Right atrium auricular region (tissue), 2 donors: Measurements from ENCODE around the gene NPPB. TPM values are rescaled to one million over a fixed set of nuclear protein-coding genes. Genes with fewer than 3 reads are reported as not detected.
"Not testable (repeated sequence)": the region's sequence is repeated elsewhere in the genome, so short reads cannot be mapped to it uniquely, and the experiment has no call there.

ENCODE experiments used
- DNase-seq: peaks from one replicate; pipeline ENCODE4 v3.0.0-alpha.2; 2019; ENCODE audit warnings: low spot score
- H3K27ac ChIP-seq, 2 donors: fragments of 200-600 bp; sonication (generic); 1 replicate in 1 of 2; 2 replicates in 1 of 2; pipeline ENCODE4 v1.5.1; 2016 to 2019
- H3K27me3 ChIP-seq, 2 donors: fragments of 200-600 bp; sonication (generic); one replicate each; pipeline versions ENCODE4 v1.5.1 to v1.6.0; 2017 to 2019
- H3K36me3 ChIP-seq: fragments of 200-600 bp; sonication (generic); one replicate; pipeline ENCODE4 v1.5.1; 2016
- H3K4me1 ChIP-seq, 2 donors: fragments of 200-600 bp; sonication (generic); one replicate each; pipeline versions ENCODE4 v1.5.1 to v1.6.0; 2017 to 2019
- H3K4me3 ChIP-seq, 2 donors: fragments of 200-600 bp; sonication (generic); 1 replicate in 1 of 2; 2 replicates in 1 of 2; pipeline ENCODE4 v1.5.1; 2017 to 2019; ENCODE audit warnings: mild to moderate bottlenecking in 1 of 2, moderate library complexity in 1 of 2
- H3K9me3 ChIP-seq, 2 donors: fragments of 200-600 bp; sonication (generic); one replicate each; pipeline ENCODE4 v1.5.1; 2019
- total RNA-seq, 2 donors: library from RNA; depleted of rRNA; stranded (reverse); fragments of >200 nt; gene quantifications; one replicate each; pipeline ENCODE4 v1.1.0, GENCODE V29; 2016
- TF ChIP-seq, protein P1 (sequence below), 2 donors: fragments of 200-600 bp; sonication (generic); IDR thresholded peaks; one replicate each; pipeline ENCODE4 v1.5.1; 2019; ENCODE audit warnings: antibody characterized with exemption in 2 of 2

NPPB gene
- total RNA-seq = over 10,000 TPM in 1 of 2 donors, 1,000 to 10,000 TPM in 1; 1,081 to 10,488 TPM

DNA sequence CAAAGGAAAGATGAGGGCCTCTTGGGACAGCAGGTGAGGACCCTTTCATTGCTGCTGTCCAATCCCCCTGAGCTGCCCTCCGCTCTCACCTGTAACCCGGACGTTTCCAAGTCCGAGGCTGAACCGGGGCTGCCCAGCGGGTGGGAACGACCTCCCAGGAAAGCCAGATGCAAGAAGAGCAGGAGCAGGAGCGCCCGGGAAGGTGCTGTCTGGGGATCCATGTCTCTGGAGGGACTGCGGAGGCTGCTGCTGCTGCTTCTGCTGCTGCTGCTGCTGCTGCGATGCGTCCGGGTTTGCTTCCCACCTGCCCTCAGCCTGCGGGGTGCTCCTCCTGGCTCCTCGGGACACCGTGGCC lies at the start of gene NPPB:
NPPB (minus strand) TSS at position 333 of the 355 bp plus-strand sequence; CDS start at position 221, 112 bp downstream.
- Histone ChIP-seq H3K4me1 (peaks cover 0 to 8% of the 10 kb centered on the region in 2 donors), H3K4me3 (peak within 1 kb of the TSS; percentile 38 to 45), H3K9me3 (no peaks in the 10 kb centered on the region), H3K27me3 (peaks cover 0 to 4% of the 10 kb centered on the region in 2 donors), H3K27ac (peak within 1 kb of the TSS; percentile 72 to 94), H3K36me3 (peaks cover 19% of the 10 kb centered on the region)
- DNase-seq = no peak
- TF ChIP-seq, protein P1, sequence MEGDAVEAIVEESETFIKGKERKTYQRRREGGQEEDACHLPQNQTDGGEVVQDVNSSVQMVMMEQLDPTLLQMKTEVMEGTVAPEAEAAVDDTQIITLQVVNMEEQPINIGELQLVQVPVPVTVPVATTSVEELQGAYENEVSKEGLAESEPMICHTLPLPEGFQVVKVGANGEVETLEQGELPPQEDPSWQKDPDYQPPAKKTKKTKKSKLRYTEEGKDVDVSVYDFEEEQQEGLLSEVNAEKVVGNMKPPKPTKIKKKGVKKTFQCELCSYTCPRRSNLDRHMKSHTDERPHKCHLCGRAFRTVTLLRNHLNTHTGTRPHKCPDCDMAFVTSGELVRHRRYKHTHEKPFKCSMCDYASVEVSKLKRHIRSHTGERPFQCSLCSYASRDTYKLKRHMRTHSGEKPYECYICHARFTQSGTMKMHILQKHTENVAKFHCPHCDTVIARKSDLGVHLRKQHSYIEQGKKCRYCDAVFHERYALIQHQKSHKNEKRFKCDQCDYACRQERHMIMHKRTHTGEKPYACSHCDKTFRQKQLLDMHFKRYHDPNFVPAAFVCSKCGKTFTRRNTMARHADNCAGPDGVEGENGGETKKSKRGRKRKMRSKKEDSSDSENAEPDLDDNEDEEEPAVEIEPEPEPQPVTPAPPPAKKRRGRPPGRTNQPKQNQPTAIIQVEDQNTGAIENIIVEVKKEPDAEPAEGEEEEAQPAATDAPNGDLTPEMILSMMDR (IDR thresholded peaks at IDR 0.05) = no peak

DNA sequence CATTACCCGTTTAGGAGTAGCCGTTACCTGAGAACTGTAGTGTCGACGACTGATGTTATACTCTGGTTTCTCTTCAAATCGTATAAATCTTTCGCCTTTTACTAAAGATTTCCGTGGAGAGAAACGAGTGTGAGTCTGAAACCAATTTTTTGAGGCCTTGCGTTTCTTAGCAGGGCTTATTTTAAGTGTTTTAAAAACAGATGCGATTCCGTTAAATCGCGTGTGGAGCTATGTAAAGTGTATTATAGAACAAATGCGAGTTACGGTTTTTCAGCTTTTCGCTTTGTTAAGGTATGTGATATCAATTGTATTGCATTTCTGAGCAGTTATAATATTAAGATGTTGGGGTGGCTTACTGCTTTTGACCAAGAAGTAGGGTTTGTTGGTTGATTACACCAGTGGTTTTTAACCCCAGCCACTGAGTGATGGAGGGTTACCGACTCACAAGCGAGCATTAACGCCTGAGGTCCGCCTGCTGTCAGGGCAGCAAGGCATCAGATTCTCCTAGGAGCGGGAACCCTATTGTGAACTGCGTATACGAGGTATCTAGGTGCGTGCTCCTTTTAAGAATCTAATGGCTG lies 49.4 kb upstream of the NPPB start:
- H3K27ac ChIP-seq = peak overlapping the region; percentile 90 to 98
- H3K36me3 ChIP-seq = no peaks in the 10 kb centered on the region
- TF ChIP-seq, protein P1 (IDR thresholded peaks at IDR 0.05) = no peak
- H3K27me3 ChIP-seq = no peaks in the 10 kb centered on the region
- H3K4me1 ChIP-seq = no peaks in the 10 kb centered on the region
- no peaks in the 10 kb centered on the region for H3K9me3 ChIP-seq
- peak overlapping the region; percentile 42 to 71 for H3K4me3 ChIP-seq
- DNase-seq = no peak

DNA sequence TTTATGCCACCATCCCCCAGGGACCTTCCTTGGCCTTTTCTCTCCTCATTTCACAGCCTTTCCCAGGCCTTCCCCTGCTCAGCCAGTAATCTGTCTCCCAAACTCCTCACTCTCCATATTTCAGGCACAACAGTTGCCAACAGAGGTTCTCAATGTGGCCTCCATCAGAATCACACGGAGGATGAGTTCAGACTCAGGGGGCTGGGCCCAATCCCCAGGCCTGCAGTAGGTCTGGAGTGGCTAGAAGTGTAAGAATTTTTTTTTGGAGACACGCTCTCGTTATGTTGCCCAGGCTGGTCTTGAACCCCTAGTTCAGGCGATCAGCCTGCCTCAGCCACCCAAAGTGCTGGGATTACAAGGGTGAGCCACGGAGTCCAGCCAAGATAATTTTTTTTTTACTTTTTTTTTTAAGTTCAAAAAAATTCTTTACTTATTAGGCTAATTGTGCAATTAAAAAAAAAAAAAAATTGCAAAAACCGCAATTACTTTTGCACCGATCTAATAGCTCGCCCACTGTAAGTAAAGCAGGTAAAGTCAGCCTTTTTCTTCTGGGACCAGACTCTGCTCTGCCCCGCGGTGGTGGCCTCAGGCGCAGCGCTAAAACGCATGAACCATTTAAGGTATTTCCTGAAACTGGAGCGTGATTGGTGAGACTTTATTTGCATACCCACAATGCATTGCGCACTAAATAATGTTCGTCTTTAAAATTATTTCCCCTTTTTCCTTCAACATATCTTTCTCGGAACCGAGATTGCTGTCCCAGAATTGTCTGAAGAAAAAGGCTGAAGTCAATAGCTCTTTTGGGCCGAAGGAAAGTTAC lies 48.7 kb upstream of the NPPB start:
- TF ChIP-seq, protein P1 (IDR thresholded peaks at IDR 0.05) = peak; percentile 91 to 93
- Histone ChIP-seq H3K36me3 (no peaks in the 10 kb centered on the region), H3K4me3 (no peak overlapping the region), H3K9me3 (no peaks in the 10 kb centered on the region), H3K27ac (peak overlapping the region; percentile 90 to 98), H3K4me1 (no peaks in the 10 kb centered on the region), H3K27me3 (no peaks in the 10 kb centered on the region)
- peak; percentile 97 for DNase-seq

DNA sequence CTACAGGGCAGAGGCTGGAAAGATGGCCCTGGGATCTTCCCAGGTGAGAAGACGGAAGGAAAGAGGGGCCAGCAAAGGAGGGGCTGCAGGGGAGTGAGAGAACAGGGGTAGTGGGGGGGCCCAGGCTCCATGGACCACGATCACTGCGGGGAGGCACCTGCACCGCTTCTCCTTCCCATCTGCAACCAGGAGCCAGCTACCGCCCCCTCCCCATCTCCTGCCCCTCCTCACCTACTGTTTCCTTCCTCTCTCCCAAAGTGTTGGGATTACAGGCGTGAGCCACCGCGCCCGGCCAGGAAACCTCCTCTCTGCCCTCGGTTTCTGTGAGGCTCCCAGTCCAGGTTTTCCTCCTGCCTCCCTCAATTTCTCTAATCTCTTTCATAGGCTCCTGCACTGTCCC lies 48.1 kb upstream of the NPPB start:
- TF ChIP-seq, protein P1 (IDR thresholded peaks at IDR 0.05) = no peak
- H3K27ac ChIP-seq = no peak overlapping the region

DNA sequence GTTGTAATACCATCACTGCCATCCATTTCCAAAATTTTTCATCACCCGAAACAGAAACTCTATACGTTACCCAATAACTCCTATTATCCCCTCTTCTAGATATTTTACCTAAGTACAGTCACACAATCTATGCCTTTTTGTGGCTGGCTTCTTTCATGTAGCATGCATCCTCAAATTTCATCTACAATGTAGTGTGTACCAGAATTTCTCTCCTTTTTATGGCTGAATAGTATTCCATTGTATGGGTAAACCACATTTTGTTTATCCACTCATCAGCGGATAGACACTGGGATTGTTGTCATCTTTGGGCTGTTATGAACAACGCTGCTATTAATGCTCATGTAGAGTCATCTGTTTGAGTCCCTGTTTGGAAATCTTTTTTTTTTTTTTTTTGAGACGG lies 46.2 kb upstream of the NPPB start:
- Histone ChIP-seq H3K9me3 (no peaks in the 10 kb centered on the region), H3K27me3 (no peaks in the 10 kb centered on the region), H3K4me3 (no peak overlapping the region), H3K36me3 (no peaks in the 10 kb centered on the region), H3K27ac (no peak overlapping the region), H3K4me1 (no peaks in the 10 kb centered on the region)
- TF ChIP-seq, protein P1 (IDR thresholded peaks at IDR 0.05) = no peak
- DNase-seq = no peak

More for the DNA sequence above, 48.1 kb upstream of the NPPB start:
- Histone ChIP-seq H3K4me3 (no peak overlapping the region), H3K36me3 (no peaks in the 10 kb centered on the region), H3K9me3 (no peaks in the 10 kb centered on the region), H3K27me3 (no peaks in the 10 kb centered on the region), H3K4me1 (no peaks in the 10 kb centered on the region)
- no peak for DNase-seq

DNA sequence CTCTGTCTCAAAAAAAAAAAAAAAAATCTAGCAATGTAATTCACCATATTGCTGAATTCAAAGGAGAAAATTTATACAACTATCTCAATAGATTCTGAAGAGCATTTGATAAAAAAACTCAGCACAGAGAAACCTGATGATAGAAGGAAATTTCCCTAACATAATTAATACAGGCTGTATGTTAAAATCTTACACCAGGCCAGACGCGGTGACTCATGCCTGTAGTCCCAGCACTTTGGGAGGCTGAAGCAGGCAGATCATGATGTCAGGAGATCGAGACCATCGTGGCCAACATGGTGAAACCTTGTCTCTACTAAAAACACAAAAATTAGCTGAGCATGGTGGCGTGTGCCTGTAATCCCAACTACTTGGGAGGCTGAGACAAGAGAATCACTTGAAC lies 45.4 kb upstream of the NPPB start:
- H3K4me3 ChIP-seq, H3K27ac ChIP-seq, H3K9me3 ChIP-seq, DNase-seq, H3K36me3 ChIP-seq, H3K27me3 ChIP-seq, H3K4me1 ChIP-seq: not testable (repeated sequence)
